Astrocyte of the spinal cord (primary cell): ENCODE results near the gene DBNDD1.

Experiments
- DNase-seq: peaks from one replicate; pipeline ENCODE4 v3.0.0; 2011; ENCODE audit warnings: low read depth, low spot score
- H3K4me3 ChIP-seq: 2 replicates; pipeline ENCODE4 v1.5.1; 2011; ENCODE audit warnings: low read depth, mild to moderate bottlenecking, low read length, moderate library complexity
- in situ Hi-C: cut with HindIII; loops from 2 replicates; pipeline ENCODE4 v1.10.0; 2017; ENCODE audit warnings: low sequenced_read_pairs
- TF ChIP-seq, protein P1 (sequence below): IDR thresholded peaks from 2 replicates; pipeline ENCODE4 v1.5.1; 2012; ENCODE audit warnings: low read depth, mild to moderate bottlenecking, low read length, inconsistent platforms

Gene DBNDD1

GRCh38 chr16:90028985-90029384, 9.7 kb upstream of the DBNDD1 start:
- in situ Hi-C loops = no loop called here
- no peak overlapping the region for H3K4me3 ChIP-seq
- DNase-seq = no peak
- TF ChIP-seq, protein P1, sequence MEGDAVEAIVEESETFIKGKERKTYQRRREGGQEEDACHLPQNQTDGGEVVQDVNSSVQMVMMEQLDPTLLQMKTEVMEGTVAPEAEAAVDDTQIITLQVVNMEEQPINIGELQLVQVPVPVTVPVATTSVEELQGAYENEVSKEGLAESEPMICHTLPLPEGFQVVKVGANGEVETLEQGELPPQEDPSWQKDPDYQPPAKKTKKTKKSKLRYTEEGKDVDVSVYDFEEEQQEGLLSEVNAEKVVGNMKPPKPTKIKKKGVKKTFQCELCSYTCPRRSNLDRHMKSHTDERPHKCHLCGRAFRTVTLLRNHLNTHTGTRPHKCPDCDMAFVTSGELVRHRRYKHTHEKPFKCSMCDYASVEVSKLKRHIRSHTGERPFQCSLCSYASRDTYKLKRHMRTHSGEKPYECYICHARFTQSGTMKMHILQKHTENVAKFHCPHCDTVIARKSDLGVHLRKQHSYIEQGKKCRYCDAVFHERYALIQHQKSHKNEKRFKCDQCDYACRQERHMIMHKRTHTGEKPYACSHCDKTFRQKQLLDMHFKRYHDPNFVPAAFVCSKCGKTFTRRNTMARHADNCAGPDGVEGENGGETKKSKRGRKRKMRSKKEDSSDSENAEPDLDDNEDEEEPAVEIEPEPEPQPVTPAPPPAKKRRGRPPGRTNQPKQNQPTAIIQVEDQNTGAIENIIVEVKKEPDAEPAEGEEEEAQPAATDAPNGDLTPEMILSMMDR = no peak

- in situ Hi-C loops = no loop called here
- no peak overlapping the region for H3K4me3 ChIP-seq
- TF ChIP-seq, protein P1 = no peak
- no peak for DNase-seq
These were observed 8.4 kb upstream of the DBNDD1 start for GRCh38 chr16:90027611-90028010.

DNA sequence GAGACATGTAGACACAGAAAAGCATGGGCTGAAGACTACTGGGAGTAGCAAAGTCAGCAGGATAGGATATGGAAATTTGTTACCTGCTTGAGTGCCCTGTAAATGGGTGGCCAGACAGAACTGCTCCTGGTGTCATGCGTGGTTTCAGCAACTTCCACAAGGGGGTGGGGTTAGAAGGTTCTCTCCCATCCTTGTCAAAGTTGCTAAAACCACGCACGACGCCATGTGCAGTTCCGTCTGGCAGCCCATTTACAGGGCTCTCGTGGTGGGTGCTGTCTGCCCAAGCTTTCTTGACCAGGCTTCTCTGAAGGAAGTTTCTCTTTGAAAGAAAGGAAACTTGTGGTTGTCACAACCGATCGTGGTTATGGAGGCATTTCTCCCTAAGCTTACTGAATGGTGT, 6.9 kb upstream of the DBNDD1 start:
- TF ChIP-seq, protein P1 = no peak
- DNase-seq = no peak
- in situ Hi-C loops = no loop called here
- no peak overlapping the region for H3K4me3 ChIP-seq

DNA sequence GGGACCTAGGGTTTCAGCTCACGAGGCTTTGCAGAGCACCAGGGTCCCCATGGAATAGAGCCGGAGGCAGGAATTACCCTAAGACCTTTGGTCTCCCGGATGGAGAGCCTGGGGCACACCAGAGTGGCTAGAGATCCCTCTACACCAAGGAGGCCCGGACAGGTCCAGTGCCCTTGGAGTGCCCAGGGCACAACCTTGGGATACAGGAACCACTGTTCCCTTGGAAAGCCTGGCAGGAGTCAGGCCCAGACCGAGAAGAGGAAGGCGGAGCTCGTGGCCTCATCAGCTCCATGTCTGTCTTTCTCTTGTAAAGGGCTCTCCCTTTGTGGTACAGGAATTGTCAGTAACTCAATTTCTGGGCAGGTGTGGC, 3.8 kb upstream of the DBNDD1 start:
- no peak for DNase-seq
- peak overlapping the region; percentile 81 for H3K4me3 ChIP-seq
- in situ Hi-C loops = no loop called here
- TF ChIP-seq, protein P1 = no peak

GRCh38 chr16:90022209-90023077, 3.2 kb upstream of the DBNDD1 start:
- TF ChIP-seq, protein P1 = no peak
- peak; percentile 82 for DNase-seq
- peak overlapping the region; percentile 81 for H3K4me3 ChIP-seq
- in situ Hi-C loops = no loop called here

DNA sequence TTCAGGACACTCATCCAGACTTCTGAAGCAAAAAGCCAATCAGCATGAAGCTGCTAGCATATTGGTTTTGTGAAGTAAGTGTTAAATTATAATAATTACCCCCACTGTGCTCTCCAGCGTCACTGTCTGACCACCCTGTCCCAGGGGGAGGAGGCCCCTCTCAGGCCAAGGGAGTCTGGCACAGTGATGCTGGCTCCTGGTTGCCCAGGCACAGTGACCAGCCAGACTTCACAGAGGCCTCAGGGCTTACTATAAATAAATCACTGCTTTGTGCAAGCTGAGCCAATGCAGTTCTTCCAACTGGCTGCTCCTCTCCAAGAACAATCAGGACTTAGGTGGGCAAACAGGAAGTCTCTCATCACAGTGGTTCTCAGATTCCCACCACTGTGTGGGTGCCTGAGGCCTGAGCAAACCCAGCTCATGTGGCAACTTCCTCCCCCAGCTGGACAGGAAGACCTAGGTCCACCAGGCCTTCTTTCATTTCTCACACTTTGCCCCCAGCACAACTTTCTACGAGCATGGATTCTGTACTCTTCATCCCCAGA, 1.7 kb upstream of the DBNDD1 start:
- in situ Hi-C loops = no loop called here
- DNase-seq = peak; percentile 57
- TF ChIP-seq, protein P1 = no peak
- no peak overlapping the region for H3K4me3 ChIP-seq
